Measurements from ENCODE around the gene PHF19. TPM values are rescaled to one million over a fixed set of nuclear protein-coding genes. Genes with fewer than 3 reads are reported as not detected.

The PHF19 gene
- total RNA-seq, 2 donors from 2014 or later, result 47.9 to 81.7 TPM

- no peak for DNase-seq (ENCODE audit: low spot score)
- Histone ChIP-seq H3K9me3 (no peaks in the 10 kb centered on the region), H3K27ac (no peak overlapping the region), H3K4me1 (ENCODE audit: control insufficient read depth in 1 of 2, low read depth in 2 of 2) (peaks cover 0 to under 1% of the 10 kb centered on the region in 2 donors), H3K4me3 (no peak overlapping the region), H3K27me3 (replicated peaks; ENCODE audit: insufficient read depth) (no peaks in the 10 kb centered on the region), H3K36me3 (peaks cover 30% of the 10 kb centered on the region)
- TF ChIP-seq CTCF (IDR thresholded peaks at IDR 0.05), result no peak
- no peak for ATAC-seq (ENCODE audit: insufficient number of reproducible peaks, low FRiP score, low read depth)
Measured at GRCh38 chr9:120833325-120833724, 43.7 kb downstream of the PHF19 start.

- H3K27me3 ChIP-seq (replicated peaks; ENCODE audit: insufficient read depth), result no peaks in the 10 kb centered on the region
- no peak for TF ChIP-seq CTCF (IDR thresholded peaks at IDR 0.05)
- peaks cover 30% of the 10 kb centered on the region for H3K36me3 ChIP-seq
- H3K27ac ChIP-seq, result no peak overlapping the region
- ATAC-seq (ENCODE audit: insufficient number of reproducible peaks, low FRiP score, low read depth), result no peak
- no peak overlapping the region for H3K4me3 ChIP-seq
- H3K9me3 ChIP-seq, result no peaks in the 10 kb centered on the region
- DNase-seq (ENCODE audit: low spot score), result no peak
- no peaks in the 10 kb centered on the region for H3K4me1 ChIP-seq (ENCODE audit: control insufficient read depth in 1 of 2, low read depth in 2 of 2)
Measured at GRCh38 chr9:120832807-120833206, 44.2 kb downstream of the PHF19 start.

GRCh38 chr9:120830865-120831264 lies 46.1 kb downstream of the PHF19 start:
- ATAC-seq (ENCODE audit: insufficient number of reproducible peaks, low FRiP score, low read depth) (no peak), DNase-seq (ENCODE audit: low spot score) (no peak)
- no peaks in the 10 kb centered on the region for H3K4me1 ChIP-seq (ENCODE audit: control insufficient read depth in 1 of 2, low read depth in 2 of 2)
- no peak overlapping the region for H3K27ac ChIP-seq
- TF ChIP-seq CTCF (IDR thresholded peaks at IDR 0.05), result no peak
- no peak overlapping the region for H3K4me3 ChIP-seq
- peaks cover 41% of the 10 kb centered on the region for H3K36me3 ChIP-seq
- H3K9me3 ChIP-seq, result no peaks in the 10 kb centered on the region
- H3K27me3 ChIP-seq (replicated peaks; ENCODE audit: insufficient read depth), result no peaks in the 10 kb centered on the region

GRCh38 chr9:120830151-120830550 lies 46.8 kb downstream of the PHF19 start:
- Histone ChIP-seq H3K9me3 (no peaks in the 10 kb centered on the region), H3K4me1 (ENCODE audit: control insufficient read depth in 1 of 2, low read depth in 2 of 2) (no peaks in the 10 kb centered on the region), H3K4me3 (no peak overlapping the region), H3K27me3 (replicated peaks; ENCODE audit: insufficient read depth) (no peaks in the 10 kb centered on the region), H3K27ac (no peak overlapping the region), H3K36me3 (peaks cover 43% of the 10 kb centered on the region)
- no peak for TF ChIP-seq CTCF (IDR thresholded peaks at IDR 0.05)
- no peak for DNase-seq (ENCODE audit: low spot score)
- no peak for ATAC-seq (ENCODE audit: insufficient number of reproducible peaks, low FRiP score, low read depth)

GRCh38 chr9:120829650-120830049 lies 47.3 kb downstream of the PHF19 start:
- ATAC-seq (ENCODE audit: insufficient number of reproducible peaks, low FRiP score, low read depth) (no peak), DNase-seq (ENCODE audit: low spot score) (no peak)
- no peaks in the 10 kb centered on the region for H3K27me3 ChIP-seq (replicated peaks; ENCODE audit: insufficient read depth)
- no peaks in the 10 kb centered on the region for H3K9me3 ChIP-seq
- no peak overlapping the region for H3K27ac ChIP-seq
- no peak for TF ChIP-seq CTCF (IDR thresholded peaks at IDR 0.05)
- H3K4me1 ChIP-seq (ENCODE audit: control insufficient read depth in 1 of 2, low read depth in 2 of 2), result no peaks in the 10 kb centered on the region
- peaks cover 44% of the 10 kb centered on the region for H3K36me3 ChIP-seq
- H3K4me3 ChIP-seq, result no peak overlapping the region
